Common myeloid progenitor, CD34-positive (primary cell): ENCODE results near the gene LRMDA.

ENCODE experiments used
- CTCF ChIA-PET: fragments of 350-600 bp; sonication (Branson Sonifier 250); formaldehyde crosslinking; loops from one replicate; lab custom pipeline; 2021; ENCODE audit warnings: antibody characterized with exemption; lab: Charles Lee
- POLR2A ChIA-PET: fragments of 350-600 bp; sonication (Branson Sonifier 250); formaldehyde crosslinking; loops from one replicate; lab custom pipeline; 2021; ENCODE audit warnings: antibody characterized with exemption; lab: Charles Lee
- DNase-seq, 3 donors: peaks; one replicate each; pipeline versions ENCODE4 v3.0.0 to v3.0.0-alpha.2; 2013
- H3K27ac ChIP-seq, 2 experiments: 1 replicate in 1 of 2; 2 replicates in 1 of 2; pipeline ENCODE4 v1.7.0; 2013; ENCODE audit warnings: inconsistent platforms in 2 of 2, low read length in 2 of 2, mild to moderate bottlenecking in 2 of 2, low read depth in 1 of 2, moderate library complexity in 1 of 2; ENCODE audit not compliant: severe bottlenecking in 2 of 2, insufficient read depth in 1 of 2, poor library complexity in 1 of 2
- H3K27me3 ChIP-seq, 5 experiments: replicated peaks in 2 of 5; 1 replicate in 3 of 5; 2 replicates in 2 of 5; pipeline versions ENCODE4 v1.6.1 to v1.7.0; 2013; ENCODE audit warnings: low read length in 4 of 5, mild to moderate bottlenecking in 2 of 5, moderate library complexity in 2 of 5, inconsistent platforms in 1 of 5; ENCODE audit not compliant: insufficient read depth in 5 of 5, control insufficient read depth in 4 of 5
- H3K36me3 ChIP-seq, 4 experiments: 1 replicate in 2 of 4; 2 replicates in 2 of 4; pipeline versions ENCODE4 v1.6.1 to v1.7.0; 2013; ENCODE audit warnings: low read length in 3 of 4, control low read depth in 1 of 4, mild to moderate bottlenecking in 1 of 4; ENCODE audit not compliant: control insufficient read depth in 4 of 4, insufficient read depth in 4 of 4
- H3K4me1 ChIP-seq, 4 experiments: 1 replicate in 3 of 4; 2 replicates in 1 of 4; pipeline versions ENCODE4 v1.6.1 to v1.7.1; 2013; ENCODE audit warnings: low read length in 3 of 4, mild to moderate bottlenecking in 3 of 4, control low read depth in 1 of 4, inconsistent platforms in 1 of 4, moderate library complexity in 1 of 4; ENCODE audit not compliant: control insufficient read depth in 4 of 4, insufficient read depth in 4 of 4; ENCODE audit errors: control extremely low read depth in 1 of 4
- H3K4me3 ChIP-seq, 7 experiments: 1 replicate in 4 of 7; 2 replicates in 3 of 7; pipeline versions ENCODE4 v1.5.1 to v1.7.0; 2013; ENCODE audit warnings: mild to moderate bottlenecking in 7 of 7, low read length in 6 of 7, moderate library complexity in 6 of 7, inconsistent platforms in 2 of 7, low read depth in 2 of 7, control low read depth in 1 of 7; ENCODE audit not compliant: insufficient read depth in 4 of 7, control insufficient read depth in 1 of 7; ENCODE audit errors: extremely low read depth in 1 of 7
- H3K9me3 ChIP-seq, 5 experiments: 1 replicate in 4 of 5; 2 replicates in 1 of 5; pipeline versions ENCODE4 v1.6.1 to v1.7.1; 2013; ENCODE audit warnings: low read length in 4 of 5, mild to moderate bottlenecking in 2 of 5, inconsistent platforms in 1 of 5, low read depth in 1 of 5, moderate library complexity in 1 of 5; ENCODE audit not compliant: control insufficient read depth in 4 of 5, insufficient read depth in 2 of 5; ENCODE audit errors: control extremely low read depth in 1 of 5
- WGBS: methylation state at CpG from one replicate; pipeline ENCODE4 v1.1.5; 2013; ENCODE audit not compliant: insufficient coverage; 5-methylcytosine and 5-hydroxymethylcytosine counted together

The LRMDA gene

GRCh38 chr10:76440426-76440825, 1009.0 kb downstream of the LRMDA start:
- no CpG with 5 or more reads among the region's 5 CpGs for WGBS
- CTCF ChIA-PET = no interaction called here
- DNase-seq = no peak
- Histone ChIP-seq H3K4me1 (no peaks in the 10 kb centered on the region), H3K4me3 (no peak overlapping the region), H3K27me3 (no peaks in the 10 kb centered on the region), H3K36me3 (no peaks in the 10 kb centered on the region), H3K27ac (no peak overlapping the region), H3K9me3 (peaks cover 0 to 2% (median 0%) of the 10 kb centered on the region in 5 experiments)
- POLR2A ChIA-PET = no interaction called here

GRCh38 chr10:76442113-76442512, 1010.7 kb downstream of the LRMDA start:
- Histone ChIP-seq H3K4me3 (no peak overlapping the region), H3K4me1 (no peaks in the 10 kb centered on the region), H3K27ac (no peak overlapping the region), H3K36me3 (no peaks in the 10 kb centered on the region), H3K27me3 (no peaks in the 10 kb centered on the region), H3K9me3 (no peaks in the 10 kb centered on the region)
- CTCF ChIA-PET = no interaction called here
- WGBS = no CpG with 5 or more reads among the region's 5 CpGs
- DNase-seq = no peak
- POLR2A ChIA-PET = no interaction called here

GRCh38 chr10:76444034-76444800, 1012.8 kb downstream of the LRMDA start:
- 100% methylated on average over 5 of the region's 6 CpGs for WGBS
- H3K4me1 ChIP-seq = no peaks in the 10 kb centered on the region
- H3K27me3 ChIP-seq = no peaks in the 10 kb centered on the region
- no peak overlapping the region for H3K27ac ChIP-seq
- ChIA-PET CTCF (interaction anchor here (1.0 kb wide), 1 partner anchor 24 kb away, joined by 3 read pairs; no protein-coding TSS in a partner anchor), POLR2A (no interaction called here)
- H3K4me3 ChIP-seq = no peak overlapping the region
- no peak for DNase-seq
- no peaks in the 10 kb centered on the region for H3K36me3 ChIP-seq
- H3K9me3 ChIP-seq = no peaks in the 10 kb centered on the region

- POLR2A ChIA-PET = no interaction called here
- Histone ChIP-seq H3K4me3 (no peak overlapping the region), H3K27me3 (no peaks in the 10 kb centered on the region), H3K27ac (no peak overlapping the region), H3K36me3 (no peaks in the 10 kb centered on the region), H3K9me3 (no peaks in the 10 kb centered on the region), H3K4me1 (peaks cover 0 to 4% (median under 1%) of the 10 kb centered on the region in 4 experiments)
- 90% methylated on average over 1 of the region's 1 CpG for WGBS
- DNase-seq = no peak
- CTCF ChIA-PET = no interaction called here
Observed at GRCh38 chr10:76447578-76447977, 1016.2 kb downstream of the LRMDA start.

DNA sequence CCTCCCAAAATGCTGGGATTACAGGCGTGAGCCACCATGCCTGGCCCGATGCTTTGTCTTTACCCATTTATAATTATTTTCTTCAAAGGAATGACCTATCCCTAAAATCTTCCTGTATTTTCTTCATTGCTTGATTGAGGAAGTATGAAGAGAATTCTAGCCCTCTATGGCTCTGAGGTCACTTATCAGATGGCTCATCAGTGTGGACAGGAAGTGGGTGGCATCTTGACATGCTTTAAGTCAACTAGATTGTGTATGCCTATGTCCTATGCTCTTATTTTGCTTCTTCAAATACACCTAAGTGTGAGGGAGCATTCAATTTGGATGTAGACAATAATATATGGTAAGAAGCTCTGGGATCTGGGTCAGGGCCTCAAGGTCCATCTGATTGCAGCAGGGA, 1020.5 kb downstream of the LRMDA start:
- H3K27me3 ChIP-seq = no peaks in the 10 kb centered on the region
- POLR2A ChIA-PET = no interaction called here
- H3K4me3 ChIP-seq = no peak overlapping the region
- H3K27ac ChIP-seq = no peak overlapping the region
- peak in 2 of 3 donors; percentile 12 to 33 for DNase-seq
- H3K9me3 ChIP-seq = peaks cover 0 to 2% (median 0%) of the 10 kb centered on the region in 5 experiments
- H3K4me1 ChIP-seq = peaks cover 0 to 4% (median under 1%) of the 10 kb centered on the region in 4 experiments
- no CpG with 5 or more reads among the region's 2 CpGs for WGBS
- CTCF ChIA-PET = no interaction called here
- H3K36me3 ChIP-seq = no peaks in the 10 kb centered on the region

DNA sequence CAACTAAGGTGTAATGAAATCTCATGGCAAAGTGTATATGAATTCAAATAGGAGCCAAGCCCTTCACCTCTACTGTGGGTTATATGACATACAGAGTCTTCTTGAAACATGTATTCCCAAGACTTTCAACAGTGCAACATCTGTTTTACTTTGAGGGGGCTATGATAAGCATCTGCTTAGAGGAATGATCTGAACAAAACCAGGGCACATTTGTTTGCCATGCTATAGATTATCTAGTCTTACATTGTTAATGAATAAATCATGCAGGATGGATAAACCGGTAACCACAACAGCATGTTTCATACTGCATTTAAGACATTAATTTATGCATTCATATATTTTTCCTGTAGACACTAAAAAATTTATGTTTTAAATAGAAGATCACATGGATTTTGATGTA, 1021.9 kb downstream of the LRMDA start:
- ChIA-PET CTCF (no interaction called here), POLR2A (no interaction called here)
- Histone ChIP-seq H3K9me3 (peaks cover 0 to 2% (median 0%) of the 10 kb centered on the region in 5 experiments), H3K36me3 (no peaks in the 10 kb centered on the region), H3K27ac (no peak overlapping the region), H3K4me3 (no peak overlapping the region), H3K4me1 (peaks cover 0 to 4% (median under 1%) of the 10 kb centered on the region in 4 experiments), H3K27me3 (no peaks in the 10 kb centered on the region)
- DNase-seq = no peak
- no CpG with 5 or more reads among the region's 1 CpG for WGBS

GRCh38 chr10:76453997-76454396, 1022.6 kb downstream of the LRMDA start:
- Histone ChIP-seq H3K27ac (no peak overlapping the region), H3K4me1 (peaks cover 0 to 4% (median under 1%) of the 10 kb centered on the region in 4 experiments), H3K36me3 (no peaks in the 10 kb centered on the region), H3K27me3 (no peaks in the 10 kb centered on the region), H3K9me3 (peaks cover 0 to 2% (median 0%) of the 10 kb centered on the region in 5 experiments), H3K4me3 (no peak overlapping the region)
- WGBS = no CpG with 5 or more reads among the region's 4 CpGs
- no peak for DNase-seq
- CTCF ChIA-PET = no interaction called here
- POLR2A ChIA-PET = no interaction called here
